ENCODE results near the gene EEF1AKMT2.

DNA sequence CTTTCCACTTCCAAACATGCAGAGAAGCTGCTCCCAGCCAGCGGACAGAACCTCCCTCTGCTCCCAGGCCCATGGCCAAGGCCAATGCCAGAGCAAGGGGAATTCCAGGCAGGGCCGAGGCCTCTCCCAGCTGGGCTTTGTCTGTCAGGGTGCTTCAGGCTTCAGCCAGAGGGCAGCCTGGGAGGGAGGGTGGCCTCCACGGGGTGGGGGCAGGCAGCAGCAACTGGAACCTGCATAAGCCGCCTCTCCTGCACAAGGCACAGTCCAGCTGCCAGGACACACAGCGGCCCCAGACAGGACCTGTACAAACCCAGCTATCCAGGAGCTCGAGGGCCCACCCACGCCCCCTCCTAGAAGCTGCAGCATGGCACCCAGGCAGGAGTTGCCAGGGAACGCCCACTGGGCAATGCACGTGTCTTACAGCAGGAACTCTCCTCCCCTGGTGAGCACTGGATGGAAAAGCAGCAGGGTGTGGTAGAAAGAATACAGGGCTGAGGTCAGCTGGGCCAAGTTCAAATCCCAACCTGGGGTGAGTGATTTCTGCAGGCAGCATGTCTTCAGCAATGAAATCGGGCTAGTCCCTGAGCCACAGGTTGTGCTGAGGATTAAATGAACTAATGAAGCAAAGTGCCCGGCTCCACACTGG lies 55.1 kb downstream of the EEF1AKMT2 start:
- TF ChIP-seq, protein P1, sequence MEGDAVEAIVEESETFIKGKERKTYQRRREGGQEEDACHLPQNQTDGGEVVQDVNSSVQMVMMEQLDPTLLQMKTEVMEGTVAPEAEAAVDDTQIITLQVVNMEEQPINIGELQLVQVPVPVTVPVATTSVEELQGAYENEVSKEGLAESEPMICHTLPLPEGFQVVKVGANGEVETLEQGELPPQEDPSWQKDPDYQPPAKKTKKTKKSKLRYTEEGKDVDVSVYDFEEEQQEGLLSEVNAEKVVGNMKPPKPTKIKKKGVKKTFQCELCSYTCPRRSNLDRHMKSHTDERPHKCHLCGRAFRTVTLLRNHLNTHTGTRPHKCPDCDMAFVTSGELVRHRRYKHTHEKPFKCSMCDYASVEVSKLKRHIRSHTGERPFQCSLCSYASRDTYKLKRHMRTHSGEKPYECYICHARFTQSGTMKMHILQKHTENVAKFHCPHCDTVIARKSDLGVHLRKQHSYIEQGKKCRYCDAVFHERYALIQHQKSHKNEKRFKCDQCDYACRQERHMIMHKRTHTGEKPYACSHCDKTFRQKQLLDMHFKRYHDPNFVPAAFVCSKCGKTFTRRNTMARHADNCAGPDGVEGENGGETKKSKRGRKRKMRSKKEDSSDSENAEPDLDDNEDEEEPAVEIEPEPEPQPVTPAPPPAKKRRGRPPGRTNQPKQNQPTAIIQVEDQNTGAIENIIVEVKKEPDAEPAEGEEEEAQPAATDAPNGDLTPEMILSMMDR (IDR thresholded peaks at IDR 0.05; ENCODE audit: insufficient read depth, low read length, poor library complexity, severe bottlenecking): no peak
- no peak for TF ChIP-seq EZH2phosphoT487 (conservative IDR thresholded peaks at IDR 0.05; ENCODE audit: low read length)

All from SU-DHL-6 (cell line).